Activated T-cell treated with anti-CD3 and anti-CD28 coated beads for 1 hour (primary cell): ENCODE measurements around the gene IDUA.
"Not testable (repeated sequence)": the region's sequence is repeated elsewhere in the genome, so short reads cannot be mapped to it uniquely, and the experiment has no call there.

Source experiments
- DNase-seq: peaks from one replicate; pipeline ENCODE4 v3.0.0-alpha.2; 2020; ENCODE audit warnings: low read depth

Gene IDUA

DNA sequence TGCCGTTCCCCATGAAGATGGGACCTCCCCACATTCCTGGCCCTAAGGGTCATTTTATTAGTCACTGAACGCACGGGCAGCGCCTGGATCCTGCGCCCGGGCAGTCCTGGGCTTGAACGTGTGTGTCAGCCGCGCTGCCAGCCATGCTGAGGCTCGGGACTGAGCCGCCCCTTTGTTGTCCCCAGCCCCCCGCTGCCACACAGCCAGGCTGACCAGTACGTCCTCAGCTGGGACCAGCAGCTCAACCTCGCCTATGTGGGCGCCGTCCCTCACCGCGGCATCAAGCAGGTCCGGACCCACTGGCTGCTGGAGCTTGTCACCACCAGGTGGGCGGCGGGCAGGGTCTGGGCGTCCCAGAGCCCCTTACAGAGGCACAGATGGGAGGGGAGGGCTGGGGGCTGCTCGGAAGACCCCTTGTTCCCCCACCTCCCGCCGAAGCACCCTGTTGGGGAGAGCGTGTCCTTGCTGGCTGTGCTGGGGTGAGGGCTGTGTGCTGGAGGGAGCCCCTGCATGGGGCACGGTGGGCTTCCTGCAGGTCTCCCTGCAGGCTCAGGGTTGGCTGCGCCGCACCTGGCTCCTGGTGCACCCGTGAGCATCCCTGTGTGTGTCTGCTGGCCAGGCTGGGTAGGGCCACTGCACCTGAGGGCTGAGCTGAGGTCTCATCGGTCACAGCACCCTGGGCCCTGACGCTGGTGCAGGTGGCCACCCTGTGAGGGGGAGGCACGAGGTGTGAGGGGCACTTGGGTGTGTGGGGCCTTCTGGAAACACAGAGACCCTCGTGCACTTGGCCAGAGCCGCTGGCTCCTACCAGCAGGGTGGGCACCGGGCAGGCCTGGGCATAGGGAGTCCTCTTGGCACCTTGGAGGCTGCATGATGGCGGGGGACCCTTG lies 1.0 kb downstream of the IDUA start:
- DNase-seq: no peak

DNA sequence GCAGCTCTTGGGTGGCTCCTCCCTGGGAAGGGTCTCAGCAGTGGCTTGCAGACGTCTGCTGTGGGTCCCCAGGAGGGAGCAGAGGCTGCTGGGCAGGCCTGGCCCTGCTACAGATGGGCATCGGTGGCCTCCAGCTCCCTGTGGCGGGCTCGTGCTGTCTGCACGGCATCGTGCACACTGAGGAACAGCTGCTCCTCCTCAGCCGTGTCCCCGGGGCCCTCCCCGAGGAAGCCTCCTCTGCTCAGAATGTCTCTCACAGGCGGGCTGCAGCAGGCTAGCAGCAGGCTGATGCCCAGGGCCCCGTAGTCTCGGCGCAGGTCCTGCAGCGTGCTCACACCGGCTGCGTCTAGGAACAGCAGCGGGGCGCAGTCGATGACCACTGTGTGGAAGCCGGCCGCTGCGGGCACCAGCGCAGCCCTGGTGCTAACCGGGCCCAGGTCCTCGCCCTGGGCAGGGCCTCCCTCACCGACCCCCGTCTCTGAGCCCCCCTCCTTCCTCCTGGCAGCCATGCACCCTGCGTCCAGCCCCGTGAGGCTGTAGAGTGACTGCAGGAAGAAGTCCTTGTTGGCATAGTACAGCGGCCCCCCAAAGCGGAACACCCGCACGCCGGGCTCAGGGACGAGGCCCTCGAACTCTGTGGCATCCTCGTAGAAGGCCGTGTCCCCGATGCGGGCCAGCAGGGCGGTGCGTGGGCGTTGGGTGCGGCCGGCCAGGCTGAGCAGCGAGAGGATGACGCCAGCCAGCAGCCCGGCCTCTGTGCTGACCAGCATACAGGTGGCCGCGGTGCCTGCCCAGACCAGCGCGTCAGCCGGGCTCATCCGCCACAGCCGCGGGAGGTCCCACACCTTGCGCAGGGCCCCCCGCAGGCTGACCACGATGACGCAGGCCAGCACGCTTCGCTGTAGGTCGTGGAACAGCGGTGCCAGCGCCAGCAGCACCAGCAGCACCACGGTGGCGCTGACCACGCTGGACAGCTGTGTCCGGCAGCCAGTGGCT lies 2.2 kb downstream of the IDUA start:
- no peak for DNase-seq

DNA sequence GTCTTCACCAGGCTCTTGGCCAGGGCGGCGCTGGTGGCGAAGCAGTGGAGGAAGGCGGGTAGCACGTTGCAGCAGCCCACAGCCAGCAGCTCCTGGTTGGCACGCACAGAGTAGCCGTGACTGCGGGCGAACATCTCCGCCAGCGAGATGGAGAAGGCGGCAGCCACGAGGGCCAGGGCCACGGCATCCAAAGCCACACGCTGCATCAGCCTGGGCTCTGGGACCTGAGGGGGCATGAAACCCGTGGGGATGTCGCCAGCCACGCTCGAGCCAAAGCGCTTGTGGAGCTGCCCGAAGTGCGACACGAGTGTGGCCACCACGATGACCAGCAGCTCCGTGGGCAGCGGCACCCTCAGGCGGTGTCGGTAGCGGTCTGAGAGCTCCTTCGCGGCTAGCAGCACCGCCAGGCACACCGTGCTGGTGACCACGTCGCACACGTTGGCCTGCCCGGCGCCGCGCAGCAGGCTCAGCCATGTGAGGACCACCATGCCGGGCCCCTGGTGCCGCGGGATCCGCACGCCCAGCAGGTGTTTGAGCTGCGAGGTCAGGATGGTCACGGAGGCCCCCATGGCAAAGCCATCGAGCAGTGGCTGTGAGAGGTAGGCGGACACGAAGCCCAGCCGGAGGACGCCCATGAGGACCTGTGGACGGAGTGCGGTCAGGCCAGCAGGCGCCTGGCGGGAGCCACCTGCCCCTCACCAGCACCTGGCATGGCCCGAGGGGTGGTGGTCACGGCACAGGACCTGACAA lies 3.1 kb downstream of the IDUA start:
- no peak for DNase-seq

DNA sequence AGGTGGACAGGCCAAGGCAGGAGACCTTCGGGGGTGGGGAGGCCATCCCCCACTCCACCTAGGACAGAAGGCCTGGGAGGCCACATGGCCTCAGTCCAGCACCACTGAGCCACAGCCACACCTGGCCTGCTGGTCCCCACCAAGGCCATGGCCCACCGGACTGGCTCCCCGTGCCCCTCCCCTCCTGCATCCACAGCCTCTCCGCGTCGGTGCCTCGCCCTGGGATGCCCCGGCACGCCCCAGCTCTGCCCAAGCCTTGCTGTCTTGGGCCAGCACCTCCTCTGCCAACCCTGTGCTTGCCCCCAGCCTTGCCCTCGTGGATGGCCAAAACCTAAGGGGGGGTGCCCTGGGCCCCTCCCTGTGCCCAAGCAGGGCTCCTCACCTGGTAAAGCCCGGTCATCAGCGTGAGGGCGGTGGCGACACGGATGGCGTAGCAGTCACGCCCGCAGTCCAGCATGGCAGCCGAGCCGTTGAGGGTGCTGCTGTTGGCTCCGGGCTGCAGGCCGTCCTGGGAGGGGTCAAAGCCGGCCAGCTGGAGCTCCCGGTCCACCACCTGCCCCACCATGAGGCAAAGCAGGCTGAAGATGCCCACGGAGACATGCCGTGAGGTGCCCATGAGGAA lies 4.0 kb downstream of the IDUA start:
- no peak for DNase-seq

DNA sequence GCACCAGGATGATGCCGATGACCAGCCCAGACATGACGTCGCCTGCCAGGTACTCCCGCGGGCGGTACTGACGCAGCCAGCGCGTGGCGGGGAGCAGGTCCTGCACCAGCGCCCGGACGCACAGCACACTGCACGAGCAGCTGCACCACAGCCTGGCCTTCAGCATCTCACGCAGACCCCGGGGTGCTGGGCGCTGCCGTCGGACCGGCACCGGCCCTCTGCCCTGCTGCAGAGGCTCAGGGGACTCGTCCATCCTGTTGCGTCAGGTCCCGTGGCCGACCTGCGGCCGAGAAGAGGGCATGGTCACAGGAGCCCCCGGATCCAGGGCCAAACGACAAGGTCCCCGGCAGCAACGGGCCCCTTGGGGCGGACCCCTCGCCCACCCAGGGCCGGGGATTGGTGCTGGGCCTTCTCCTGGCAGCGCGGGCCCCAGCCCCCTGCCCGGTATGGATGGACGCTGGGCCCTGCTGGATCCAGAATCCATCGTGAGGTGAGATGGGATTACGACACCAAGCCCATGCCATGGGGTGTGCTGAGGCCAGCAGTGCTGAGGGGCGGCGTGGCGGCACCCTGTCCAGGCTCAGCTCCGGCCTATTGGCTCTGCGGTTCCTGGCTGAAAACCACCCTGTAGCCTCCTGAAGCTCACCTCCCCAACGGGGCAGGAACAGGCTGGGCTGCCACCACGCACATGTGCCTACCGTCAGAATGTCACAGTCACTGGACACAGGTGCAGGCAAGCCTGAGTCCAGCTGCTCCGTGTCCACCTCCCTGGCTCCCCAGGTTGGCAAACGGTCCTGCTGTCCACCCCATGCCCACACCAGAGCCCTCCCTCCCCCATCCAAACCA lies 4.8 kb downstream of the IDUA start:
- DNase-seq: no peak

DNA sequence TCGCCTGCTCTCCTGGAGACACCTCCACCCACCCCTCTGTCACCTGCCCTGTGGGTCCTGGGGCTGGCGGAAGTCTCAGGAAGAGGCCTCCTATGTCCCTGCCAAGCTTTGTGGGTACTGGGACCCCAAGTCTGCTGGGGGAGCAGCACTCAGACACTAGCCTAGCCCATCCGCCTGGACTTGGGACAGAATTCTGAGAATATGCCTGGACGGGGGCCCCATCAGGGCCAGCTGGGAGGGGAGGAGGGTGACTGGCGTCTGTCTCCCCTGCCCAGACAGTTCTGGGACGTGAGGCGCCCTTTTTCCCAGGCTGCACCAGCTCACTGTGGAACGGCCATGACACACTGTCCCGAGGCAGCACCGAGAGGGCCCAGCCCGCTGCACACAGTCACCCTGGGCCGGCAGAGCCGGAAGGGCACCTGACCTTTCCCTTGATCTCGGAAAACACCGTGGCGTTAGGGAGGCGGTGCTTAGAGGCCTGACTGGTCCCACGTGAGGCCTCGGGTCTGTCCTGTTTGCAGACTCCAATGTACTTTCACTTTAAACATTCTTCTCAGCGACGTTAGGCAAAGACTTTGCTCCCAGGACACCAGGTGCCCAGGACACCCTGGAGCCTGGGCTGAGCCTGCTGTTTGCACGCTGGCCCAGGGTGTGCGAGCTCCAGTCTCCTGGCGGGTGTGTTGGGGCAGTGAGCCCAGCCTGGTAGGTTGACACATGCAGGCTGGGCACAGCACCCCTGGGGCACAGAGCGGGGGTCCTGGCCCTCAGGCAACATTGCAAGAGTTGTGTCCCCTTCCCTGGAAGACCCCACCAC lies 5.7 kb downstream of the IDUA start:
- no peak for DNase-seq

DNA sequence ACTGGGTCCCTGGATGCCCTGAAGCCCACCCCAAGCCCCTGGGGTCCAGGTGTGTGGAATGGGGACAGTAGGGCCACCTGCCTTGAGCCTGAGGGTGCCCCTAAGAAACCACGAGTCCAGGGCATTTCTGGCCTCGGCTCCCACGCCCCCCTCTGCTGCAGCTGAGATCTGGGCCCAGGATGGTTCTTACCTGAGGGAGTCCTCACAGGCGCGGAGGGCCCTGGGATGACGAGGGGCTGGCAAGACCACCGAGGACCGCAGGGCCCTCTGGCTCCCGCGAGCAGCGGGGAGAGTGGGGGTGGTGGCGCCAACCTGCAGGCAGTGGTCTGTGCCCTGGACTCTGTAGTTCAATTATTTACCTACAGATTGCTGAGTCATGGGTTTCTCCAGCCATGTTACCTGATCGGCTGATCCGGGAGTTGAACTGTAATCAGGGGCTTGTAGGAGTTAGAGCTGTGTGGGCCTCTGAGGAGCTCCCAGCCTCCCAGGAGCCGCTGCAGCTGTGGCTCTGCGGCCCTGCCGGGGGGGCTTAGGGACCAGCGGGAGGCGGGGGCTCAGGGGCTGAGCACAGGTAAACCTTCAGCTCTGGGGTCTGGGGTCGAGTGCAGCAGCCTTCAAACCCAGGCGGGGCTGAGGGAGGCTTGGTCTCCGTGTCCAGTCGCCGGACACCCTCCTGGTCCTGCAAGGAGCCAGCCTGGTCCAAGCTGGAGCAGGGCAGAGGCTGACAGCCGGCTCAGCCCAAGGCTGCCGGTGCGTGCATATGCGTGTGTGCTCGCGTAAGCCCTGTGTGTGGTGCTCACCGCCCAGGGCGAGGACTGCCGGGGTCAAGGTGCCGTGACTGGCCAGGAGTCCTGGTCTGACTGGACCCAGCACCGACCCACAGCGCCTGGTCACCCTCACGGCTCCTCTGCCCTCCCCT lies 6.5 kb downstream of the IDUA start, which contains the start of gene SLC26A1:
TSS of gene SLC26A1 (minus strand) at position 294 of the 919 bp plus-strand sequence. CDS start 1,701 bp downstream, outside the sequence.
- DNase-seq: no peak

DNA sequence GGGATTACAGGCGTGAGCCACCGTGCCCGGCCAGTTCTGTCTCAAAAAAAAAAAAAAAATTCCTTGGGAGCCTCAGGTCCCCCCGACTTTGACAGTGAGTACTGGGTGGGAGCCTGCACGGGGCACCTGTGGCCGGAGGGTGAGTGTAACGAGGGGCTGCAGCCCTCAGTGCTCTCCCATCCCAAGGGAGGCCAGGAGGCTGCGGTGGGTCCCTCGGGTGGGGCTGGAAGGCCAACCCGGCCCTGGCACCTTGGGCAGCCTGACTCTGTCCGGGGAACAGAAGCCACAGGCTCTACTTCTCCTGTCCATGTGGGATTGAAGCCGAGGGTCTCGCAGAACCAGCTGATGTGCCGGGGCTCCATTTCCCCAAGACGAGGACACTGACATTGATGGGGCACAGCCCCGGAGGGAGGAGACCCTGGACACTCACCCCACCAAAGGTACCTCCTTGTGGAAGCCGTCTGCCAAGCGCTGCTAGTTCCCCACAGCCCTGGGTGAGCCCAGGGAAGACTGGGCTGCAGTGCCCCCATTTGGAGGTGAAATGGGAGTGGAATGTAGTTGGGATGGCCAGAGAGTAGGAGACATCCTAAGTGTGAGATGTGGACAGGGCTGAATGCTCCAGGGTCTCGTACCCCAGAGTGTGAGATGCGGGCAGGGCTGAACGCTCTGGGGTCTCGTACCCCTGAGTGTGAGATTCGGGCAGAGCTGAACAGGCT lies 8.6 kb downstream of the IDUA start:
- no peak for DNase-seq

DNA sequence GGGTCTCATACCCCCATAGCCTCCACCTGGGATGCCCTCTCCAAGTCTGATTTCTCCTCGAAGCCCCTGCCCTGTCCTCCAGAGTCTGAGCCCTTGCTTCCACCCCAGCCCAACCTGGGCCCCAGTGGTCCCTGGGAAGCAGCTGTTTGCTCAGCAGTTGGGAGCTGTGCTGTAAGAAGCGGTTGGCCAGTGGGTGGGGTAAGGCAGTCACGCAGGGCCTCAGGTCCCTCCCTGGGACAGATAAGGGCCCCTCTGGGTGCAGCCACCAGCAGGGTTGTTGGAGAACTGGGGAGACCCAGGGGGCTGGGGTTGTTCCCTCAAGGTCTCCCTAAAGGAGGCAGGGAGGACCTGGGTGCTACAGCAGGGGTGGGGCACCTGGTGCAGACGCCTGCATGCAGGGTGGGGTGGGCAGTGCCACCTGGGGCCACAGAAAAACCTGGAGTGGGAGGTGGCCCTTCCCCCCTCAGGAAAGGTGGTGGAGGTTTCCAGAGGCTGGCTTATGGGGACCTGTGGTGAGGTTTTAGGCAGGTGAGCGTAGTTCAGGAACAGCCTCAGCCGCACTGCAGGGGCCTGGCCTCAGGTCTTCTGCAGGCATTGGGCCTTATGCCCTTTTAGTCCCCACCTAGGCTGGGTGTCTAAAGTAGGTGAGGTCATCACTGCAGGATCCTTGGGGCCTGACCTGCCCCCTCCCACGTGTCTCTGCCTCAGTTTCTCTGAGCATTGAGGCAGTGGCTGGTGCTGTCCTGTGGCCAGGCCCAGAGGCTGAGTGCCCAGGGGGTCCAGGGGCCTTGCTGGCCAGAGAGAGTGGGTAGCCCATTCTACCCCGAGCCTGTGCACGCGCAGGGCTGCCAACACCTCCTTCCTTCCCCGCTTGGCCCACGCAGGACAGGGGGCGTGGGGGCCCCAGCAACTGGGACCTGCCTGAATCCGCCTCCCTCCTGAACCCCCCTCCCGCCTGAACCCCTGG lies 9.5 kb downstream of the IDUA start:
- no peak for DNase-seq

DNA sequence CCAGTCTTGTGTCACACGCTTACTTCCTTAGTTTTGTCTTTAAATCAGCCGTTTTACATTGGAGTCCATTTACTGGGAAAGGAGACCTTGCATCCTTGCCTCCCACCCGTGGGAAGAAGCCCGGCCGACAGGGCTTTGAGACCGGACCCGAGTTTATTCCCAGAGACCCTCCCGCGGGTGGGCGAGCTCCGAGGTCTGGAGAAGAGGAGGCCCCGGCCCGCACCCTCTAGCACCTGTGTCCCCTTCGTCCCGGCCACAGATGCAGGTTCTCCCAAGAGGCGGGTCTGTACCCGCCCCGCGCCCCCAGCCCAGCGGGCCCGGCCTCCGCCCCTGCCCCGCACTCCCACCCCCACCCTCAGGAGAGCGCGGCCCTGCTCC lies 10.1 kb downstream of the IDUA start:
- DNase-seq: no peak

DNA sequence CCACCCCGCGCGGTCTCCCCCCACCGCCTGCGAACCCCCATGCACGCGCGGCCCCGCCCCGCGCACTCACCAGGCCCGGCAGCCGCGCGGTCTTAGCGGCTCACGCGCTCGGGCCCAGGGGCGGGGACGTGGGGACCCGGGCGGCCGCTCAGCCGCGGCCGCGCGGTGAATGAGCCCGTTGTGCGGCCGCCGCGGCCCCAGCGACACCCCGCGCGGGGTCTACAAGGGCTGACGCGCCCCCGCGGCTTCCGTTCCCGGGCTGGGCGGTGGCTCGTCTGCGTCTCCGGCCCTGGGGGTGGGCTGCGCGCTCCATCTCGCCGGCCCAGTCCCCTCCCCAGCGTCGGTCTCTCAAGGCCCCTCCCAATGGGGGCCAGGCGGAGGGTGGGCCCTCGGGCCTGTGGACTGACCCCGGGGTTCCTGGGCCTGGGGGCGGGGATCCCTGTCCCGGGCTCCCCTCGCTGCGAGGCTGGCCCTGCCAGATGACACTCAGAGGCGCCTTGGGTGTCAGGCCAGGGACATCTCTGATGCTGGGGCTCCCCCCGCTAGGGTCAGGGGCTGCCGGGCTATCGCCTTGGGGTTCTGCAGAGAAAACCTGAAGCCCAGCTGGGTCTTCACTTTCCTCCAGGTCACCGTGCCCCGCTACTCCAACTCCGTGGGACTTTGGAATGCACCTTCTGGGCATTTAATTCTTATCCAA lies 10.7 kb downstream of the IDUA start:
- no peak for DNase-seq

DNA sequence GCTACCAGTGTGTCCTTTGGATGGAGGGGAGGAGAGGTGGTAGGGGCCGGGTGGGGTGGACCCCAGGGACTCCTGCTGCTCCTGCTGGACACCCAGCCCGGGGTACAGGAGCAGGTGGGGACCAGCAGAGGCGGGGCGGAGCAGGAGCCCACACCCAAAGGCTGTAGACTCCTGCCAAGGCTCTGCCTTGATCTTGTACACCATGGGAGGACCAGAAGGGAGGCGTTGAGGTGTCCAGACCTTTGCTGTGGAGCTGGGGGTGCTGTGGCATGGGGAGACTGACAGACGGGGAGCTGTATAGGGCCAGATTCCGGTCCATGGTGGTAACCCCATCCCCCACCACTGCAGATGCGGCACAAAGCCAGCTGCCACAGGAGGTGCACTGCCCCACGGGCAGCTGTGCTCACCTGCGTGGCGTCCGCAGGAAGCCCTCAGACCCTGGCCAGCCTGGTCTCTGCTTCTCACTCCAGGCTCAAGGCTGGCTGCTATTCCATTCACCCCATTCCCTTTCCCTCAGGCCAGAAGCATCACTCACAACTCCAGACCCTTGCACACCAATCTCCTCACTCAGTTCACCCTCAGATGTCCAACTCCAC lies 11.3 kb downstream of the IDUA start:
- DNase-seq: no peak

DNA sequence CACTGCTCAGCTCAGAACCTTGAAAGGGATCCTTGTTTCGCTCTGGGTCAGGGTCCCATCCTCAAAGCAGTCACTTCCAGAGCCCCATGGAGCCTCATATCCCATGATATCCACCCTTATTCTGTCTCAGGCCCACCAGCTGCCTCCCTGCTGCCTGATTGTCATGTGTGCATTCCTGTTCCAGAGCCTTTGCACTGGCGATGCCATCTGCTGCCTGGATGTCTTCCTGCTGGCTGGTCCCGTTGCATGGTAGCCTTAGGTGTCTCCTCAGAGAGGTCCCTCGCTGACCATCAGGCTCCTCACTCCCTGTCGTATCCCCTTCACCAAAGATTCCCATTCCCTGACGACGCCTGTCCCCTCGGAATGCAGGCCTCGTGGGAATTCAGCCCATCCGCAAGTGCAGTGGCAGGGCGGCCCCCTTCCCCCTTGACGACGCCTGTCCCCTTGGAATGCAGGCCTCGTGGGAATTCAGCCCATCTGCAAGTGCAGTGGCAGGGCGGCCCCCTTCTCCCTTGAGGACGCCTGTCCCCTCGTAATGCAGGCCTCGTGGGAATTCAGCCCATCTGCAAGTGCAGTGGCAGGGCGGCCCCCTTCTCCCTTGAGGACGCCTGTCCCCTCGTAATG lies 12.5 kb downstream of the IDUA start:
- DNase-seq: not testable (repeated sequence)

DNA sequence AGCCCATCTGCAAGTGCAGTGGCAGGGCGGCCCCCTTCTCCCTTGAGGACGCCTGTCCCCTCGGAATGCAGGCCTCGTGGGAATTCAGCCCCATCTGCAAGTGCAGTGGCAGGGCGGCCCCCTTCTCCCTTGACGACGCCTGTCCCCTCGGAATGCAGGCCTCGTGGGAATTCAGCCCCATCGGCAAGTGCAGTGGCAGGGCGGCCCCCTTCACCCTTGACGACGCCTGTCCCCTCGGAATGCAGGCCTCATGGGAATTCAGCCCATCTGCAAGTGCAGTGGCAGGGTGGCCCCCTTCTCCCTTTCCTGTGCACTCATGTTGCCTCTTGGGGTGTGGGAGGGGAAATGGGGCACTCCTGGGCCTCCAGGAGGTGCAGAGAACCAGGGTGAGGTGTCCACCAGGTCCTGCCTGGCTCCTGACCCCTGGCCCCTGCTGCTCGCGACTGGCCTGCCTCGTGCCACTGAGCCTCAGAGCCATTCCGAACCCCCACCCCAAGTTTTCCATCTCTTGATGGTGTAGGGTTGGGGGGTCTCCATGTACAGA lies 13.1 kb downstream of the IDUA start:
- no peak for DNase-seq

DNA sequence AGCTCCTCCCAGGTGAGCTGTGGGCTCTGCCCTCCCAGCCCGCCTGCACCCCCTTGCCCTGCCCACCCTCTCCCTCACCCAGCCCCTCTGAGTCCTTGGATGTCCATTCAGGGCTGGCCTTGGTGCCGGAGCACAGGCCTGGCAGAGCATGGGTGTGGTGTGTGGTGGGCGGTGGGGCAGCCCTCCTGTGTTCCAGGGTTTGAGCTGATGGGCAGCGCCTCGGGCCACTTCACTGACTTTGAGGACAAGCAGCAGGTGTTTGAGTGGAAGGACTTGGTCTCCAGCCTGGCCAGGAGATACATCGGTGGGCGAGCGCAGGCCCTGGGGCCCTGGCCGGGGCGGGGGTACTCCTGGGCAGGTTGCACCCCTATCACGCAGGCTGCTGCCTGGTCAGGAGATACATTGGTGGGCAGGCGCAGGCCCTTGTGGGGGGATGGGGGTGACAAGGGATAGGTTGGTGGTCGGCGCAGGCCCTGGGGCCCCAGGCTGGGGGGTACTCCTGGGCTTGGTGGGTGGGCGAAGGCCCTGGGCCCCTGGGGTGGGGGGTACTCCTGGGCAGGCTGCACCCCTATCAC lies 13.9 kb downstream of the IDUA start:
- DNase-seq: no peak
